Measurements from ENCODE around the gene LPP. TPM values are rescaled to one million over a fixed set of nuclear protein-coding genes. Genes with fewer than 3 reads are reported as not detected.

The LPP gene
- total and polyA plus RNA-seq, 10 of the 15 experiments (the other 5 are each of a cell fraction or from before 2014, with no cell fraction given), result under 0.01 to 0.62 (median 0.03) TPM

- TF ChIP-seq POLR2A (IDR thresholded peaks at IDR 0.05; ENCODE audit: low read depth, low read length) (no peak), STAT3 (IDR thresholded peaks at IDR 0.05; ENCODE audit: low read depth, low read length) (no peak), NBN (IDR thresholded peaks at IDR 0.05) (no peak), SUPT20H (IDR thresholded peaks at IDR 0.05; ENCODE audit: borderline replicate concordance, control insufficient read depth, low read depth, low read length) (no peak), TCF7 (IDR thresholded peaks at IDR 0.05; ENCODE audit: borderline replicate concordance) (no peak), SKIL (IDR thresholded peaks at IDR 0.05; ENCODE audit: low read depth, poor library complexity, severe bottlenecking) (no peak), IKZF1 (conservative IDR thresholded peaks at IDR 0.05) (no peak), SMC3 (IDR thresholded peaks at IDR 0.05; ENCODE audit: borderline replicate concordance, low read length) (no peak), CHD2 (IDR thresholded peaks at IDR 0.05; ENCODE audit: borderline replicate concordance, low read depth, low read length) (no peak)
Observed at GRCh38 chr3:188520466-188520865, 366.5 kb downstream of the LPP start (continued).

- CTCF ChIA-PET, result interaction anchor here (0.7 kb wide), 1 partner anchor 796 kb away, joined by 3 read pairs; no protein-coding TSS in a partner anchor
- Histone ChIP-seq H2AFZ (ENCODE audit: control insufficient read depth, low read depth, low read length) (no peak overlapping the region), H3K9ac (ENCODE audit: control insufficient read depth, insufficient read depth, low read length) (no peak overlapping the region), H3K9me3 (replicated peaks; ENCODE audit: control insufficient read depth, insufficient read depth, low read length) (no peaks in the 10 kb centered on the region), H3K27me3 (replicated peaks in 1 of 2; ENCODE audit: control insufficient read depth in 2 of 2, insufficient read depth in 2 of 2, low read length in 1 of 2) (no peaks in the 10 kb centered on the region), H3K27ac (ENCODE audit: control insufficient read depth, insufficient read depth) (no peak overlapping the region), H3K79me2 (ENCODE audit: control insufficient read depth, insufficient read depth, low read length) (no peaks in the 10 kb centered on the region), H3K4me2 (ENCODE audit: control insufficient read depth, insufficient read depth) (no peak overlapping the region), H3K36me3 (ENCODE audit: control insufficient read depth in 2 of 2, insufficient read depth in 2 of 2, low read length in 1 of 2) (no peaks in the 10 kb centered on the region), H4K20me1 (ENCODE audit: control insufficient read depth, insufficient read depth) (no peaks in the 10 kb centered on the region), H3K4me1 (ENCODE audit: control insufficient read depth, insufficient read depth, low read length) (no peaks in the 10 kb centered on the region), H3K4me3 (no peak overlapping the region)
- BruUV-seq (replicated peaks), result no TSS peak
- in situ Hi-C loops (cut with MboI) (no loop called here), intact Hi-C loops (cut with micrococcal nuclease; ENCODE audit: unreplicated experiment) (no loop called here)
- 0% methylated on average over 3 of the region's 3 CpGs for WGBS (ENCODE audit: insufficient coverage, insufficient replicate concordance, low lambda C conversion rate, missing lambda C conversion rate)
- no peak for FAIRE-seq
- RAD21 ChIA-PET (ENCODE audit: unreplicated experiment), result no interaction called here
- no peak for DNase-seq (ENCODE audit: low read depth, low spot score)
- TF ChIP-seq MEF2B (IDR thresholded peaks at IDR 0.05; ENCODE audit: partially characterized antibody, poor library complexity, severe bottlenecking) (no peak), SUZ12 (IDR thresholded peaks at IDR 0.05; ENCODE audit: unreplicated experiment) (no peak), WRNIP1 (IDR thresholded peaks at IDR 0.05; ENCODE audit: borderline replicate concordance, low read depth, low read length) (no peak)
- SMC1A ChIA-PET (ENCODE audit: uncharacterized antibody, unreplicated experiment), result no interaction called here
- POLR2A ChIA-PET, result no interaction called here
- ATAC-seq, result no peak
Observed at GRCh38 chr3:188522115-188522514, 368.2 kb downstream of the LPP start.

Measured in GM12878 (cell line).